CD4-positive, alpha-beta memory T cell (primary cell): Measurements from ENCODE around the gene KRTAP19-4. TPM values are rescaled to one million over a fixed set of nuclear protein-coding genes. Genes with fewer than 3 reads are reported as not detected.

ENCODE experiments used
- CTCF ChIA-PET: fragments of 350-600 bp; sonication (Branson Sonifier 250); formaldehyde crosslinking; loops from one replicate; lab custom pipeline; 2021; ENCODE audit warnings: inconsistent platforms; ENCODE audit not compliant: partially characterized antibody; lab: Charles Lee
- POLR2A ChIA-PET: fragments of 350-600 bp; sonication (Branson Sonifier 250); formaldehyde crosslinking; loops from one replicate; lab custom pipeline; 2021; ENCODE audit not compliant: partially characterized antibody; lab: Charles Lee
- DNase-seq, 5 donors: peaks; one replicate each; pipeline versions ENCODE4 v3.0.0 to v3.0.0-alpha.2; 2020 to 2022; ENCODE audit warnings: mixed read lengths in 1 of 5
- H3K27ac ChIP-seq: one replicate; pipeline ENCODE4 v1.7.0; 2013; ENCODE audit warnings: low read depth, low read length
- H3K27me3 ChIP-seq: 2 replicates; pipeline ENCODE4 v1.7.0; 2013; ENCODE audit warnings: mild to moderate bottlenecking, low read length, moderate library complexity; ENCODE audit not compliant: insufficient read depth
- H3K36me3 ChIP-seq: 2 replicates; pipeline ENCODE4 v1.7.0; 2013; ENCODE audit warnings: mild to moderate bottlenecking, low read length, moderate library complexity; ENCODE audit not compliant: insufficient read depth
- H3K4me1 ChIP-seq: 2 replicates; pipeline ENCODE4 v1.7.0; 2013; ENCODE audit warnings: mild to moderate bottlenecking, low read length, moderate library complexity; ENCODE audit not compliant: insufficient read depth
- H3K4me3 ChIP-seq, 2 donors: one replicate each; pipeline ENCODE4 v1.7.0; 2013; ENCODE audit warnings: low read length in 2 of 2, mild to moderate bottlenecking in 1 of 2
- H3K9me3 ChIP-seq, 2 donors: one replicate each; pipeline ENCODE4 v1.7.0; 2013; ENCODE audit warnings: low read length in 2 of 2, control low read depth in 1 of 2; ENCODE audit not compliant: control insufficient read depth in 1 of 2
- H3K27ac Mint-ChIP-seq, 7 donors: one replicate each; pipeline ENCODE4 v1.8.0; 2020 to 2021; ENCODE audit warnings: mixed read lengths in 7 of 7, mild to moderate bottlenecking in 6 of 7, inconsistent platforms in 3 of 7, moderate library complexity in 3 of 7
- H3K27me3 Mint-ChIP-seq, 2 donors: one replicate each; pipeline ENCODE4 v1.8.0; 2020 to 2021; ENCODE audit warnings: mixed read lengths in 2 of 2
- H3K36me3 Mint-ChIP-seq, 2 donors: one replicate each; pipeline ENCODE4 v1.8.0; 2020 to 2021; ENCODE audit warnings: mixed read lengths in 2 of 2, inconsistent platforms in 1 of 2, mild to moderate bottlenecking in 1 of 2
- H3K4me1 Mint-ChIP-seq, 4 donors: one replicate each; pipeline ENCODE4 v1.8.0; 2020 to 2021; ENCODE audit warnings: mixed read lengths in 4 of 4, mild to moderate bottlenecking in 1 of 4
- H3K4me3 Mint-ChIP-seq, 8 donors: one replicate each; pipeline ENCODE4 v1.8.0; 2020 to 2021; ENCODE audit warnings: mixed read lengths in 8 of 8, mild to moderate bottlenecking in 7 of 8, moderate library complexity in 6 of 8, inconsistent platforms in 3 of 8
- H3K9me3 Mint-ChIP-seq, 8 donors: one replicate each; pipeline ENCODE4 v1.8.0; 2020 to 2021; ENCODE audit warnings: mixed read lengths in 8 of 8, mild to moderate bottlenecking in 5 of 8, inconsistent platforms in 3 of 8, moderate library complexity in 1 of 8
- intact Hi-C: fragments of 100-400 bp; cut with micrococcal nuclease; formaldehyde crosslinking; loops from one replicate; pipeline ENCODE4 v1.15.1; 2023
- polyA plus RNA-seq, 2 donors: library from polyadenylated mRNA; unstranded; fragments of 300-500 nt; fragmentation: Illumina TruSeq; gene quantifications; one replicate each; pipeline ENCODE4 v1.2.3, GENCODE V29; 2021
- total RNA-seq, 2 experiments: library from RNA; stranded (reverse); gene quantifications; one replicate each; pipeline ENCODE4 v1.2.3, GENCODE V29; 2021

KRTAP19-4 gene
- total and polyA plus RNA-seq, 4 experiments from 2014 or later, result not detected

DNA sequence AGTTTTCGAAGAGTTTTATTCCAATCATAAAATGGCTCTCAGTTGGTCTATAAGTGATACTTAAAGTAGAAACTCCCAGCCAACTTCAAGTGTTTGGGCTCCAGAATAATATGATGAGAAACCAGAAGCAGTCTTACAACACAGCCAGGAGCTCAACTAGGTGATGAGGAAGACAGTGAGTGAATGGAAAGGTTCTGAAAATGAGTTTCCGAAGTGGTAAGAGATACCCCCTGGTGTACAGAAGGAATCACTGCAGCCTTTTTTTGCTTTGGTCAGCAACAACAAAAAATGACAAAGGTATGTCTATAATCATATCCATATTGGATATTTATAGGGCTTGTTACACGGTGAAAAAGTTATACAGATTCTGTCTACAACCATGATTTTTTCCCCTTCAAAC lies 33.3 kb downstream of the KRTAP19-4 start:
- POLR2A ChIA-PET, result no interaction called here
- Mint-ChIP-seq H3K36me3 (no peaks in the 10 kb centered on the region), H3K9me3 (peaks cover 0 to 2% (median 0%) of the 10 kb centered on the region in 8 donors), H3K4me3 (no peak overlapping the region), H3K27me3 (peaks cover 0 to 6% of the 10 kb centered on the region in 2 donors), H3K27ac (no peak overlapping the region), H3K4me1 (no peaks in the 10 kb centered on the region)
- no peaks in the 10 kb centered on the region for H3K36me3 ChIP-seq
- no peaks in the 10 kb centered on the region for H3K4me1 ChIP-seq
- CTCF ChIA-PET, result no interaction called here
- H3K27ac ChIP-seq, result no peak overlapping the region
- no peaks in the 10 kb centered on the region for H3K27me3 ChIP-seq
- H3K9me3 ChIP-seq, result no peaks in the 10 kb centered on the region
- intact Hi-C loops, result no loop called here
- no peak overlapping the region for H3K4me3 ChIP-seq
- no peak for DNase-seq

DNA sequence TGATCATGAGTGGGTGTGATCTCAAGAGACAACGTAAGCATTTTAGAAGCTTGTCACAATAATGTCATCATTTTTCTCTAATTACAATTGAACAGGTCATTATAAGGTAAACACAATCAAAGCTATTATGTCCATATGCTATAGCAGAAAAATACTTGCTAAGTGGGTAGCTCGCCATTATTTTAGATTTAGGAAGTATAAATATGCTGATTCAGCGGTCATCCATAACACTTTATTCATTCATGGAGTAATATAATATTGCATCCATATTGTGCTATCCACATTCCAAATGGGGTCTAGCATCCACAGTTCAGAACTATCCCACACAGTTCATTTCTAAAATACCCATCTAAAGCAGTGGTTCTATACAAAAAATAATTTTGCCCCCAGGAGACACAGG lies 48.5 kb downstream of the KRTAP19-4 start:
- no peaks in the 10 kb centered on the region for H3K27me3 ChIP-seq
- no peaks in the 10 kb centered on the region for H3K36me3 Mint-ChIP-seq

DNA sequence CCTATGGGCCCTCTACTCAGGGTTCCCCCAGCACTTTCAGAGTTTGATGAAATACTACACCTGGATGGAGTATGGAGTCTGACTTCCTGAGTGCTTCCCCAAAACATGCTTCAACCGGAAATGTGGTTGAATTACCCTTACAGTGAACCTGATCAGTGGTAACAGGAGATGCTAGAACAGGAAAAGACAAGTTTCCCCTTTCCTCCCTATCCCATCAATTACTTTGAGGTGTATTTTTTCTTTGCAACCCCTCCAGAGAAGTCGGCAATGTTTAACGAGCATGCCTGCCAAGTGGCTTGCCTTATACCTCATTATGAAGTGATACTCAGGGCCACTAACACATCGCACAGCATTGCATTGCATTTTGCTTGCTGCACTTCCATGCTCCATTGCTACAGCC lies 49.9 kb downstream of the KRTAP19-4 start:
- H3K4me1 Mint-ChIP-seq, result peaks cover 0 to 4% (median under 1%) of the 10 kb centered on the region in 4 donors
- H3K27ac Mint-ChIP-seq, result no peak overlapping the region
- H3K36me3 Mint-ChIP-seq, result no peaks in the 10 kb centered on the region
- Histone ChIP-seq H3K4me1 (no peaks in the 10 kb centered on the region), H3K36me3 (no peaks in the 10 kb centered on the region), H3K27ac (no peak overlapping the region), H3K27me3 (no peaks in the 10 kb centered on the region), H3K4me3 (no peak overlapping the region), H3K9me3 (no peaks in the 10 kb centered on the region)
- POLR2A ChIA-PET, result no interaction called here
- H3K27me3 Mint-ChIP-seq, result no peaks in the 10 kb centered on the region
- no peak overlapping the region for H3K4me3 Mint-ChIP-seq
- intact Hi-C loops, result no loop called here
- no peak for DNase-seq
- CTCF ChIA-PET, result no interaction called here
- H3K9me3 Mint-ChIP-seq, result peaks cover 0 to 2% (median 0%) of the 10 kb centered on the region in 8 donors

More for the DNA sequence above, 48.5 kb downstream of the KRTAP19-4 start:
- peaks cover 0 to 2% (median 0%) of the 10 kb centered on the region in 8 donors for H3K9me3 Mint-ChIP-seq
- ChIA-PET POLR2A (no interaction called here), CTCF (no interaction called here)
- no peak overlapping the region for H3K4me3 Mint-ChIP-seq
- H3K27me3 Mint-ChIP-seq, result no peaks in the 10 kb centered on the region
- DNase-seq, result no peak
- H3K4me1 ChIP-seq, result no peaks in the 10 kb centered on the region
- H3K9me3 ChIP-seq, result no peaks in the 10 kb centered on the region
- no peak overlapping the region for H3K4me3 ChIP-seq
- peaks cover 0 to 4% (median under 1%) of the 10 kb centered on the region in 4 donors for H3K4me1 Mint-ChIP-seq
- no peak overlapping the region for H3K27ac ChIP-seq
- intact Hi-C loops, result no loop called here
- no peak overlapping the region for H3K27ac Mint-ChIP-seq
- no peaks in the 10 kb centered on the region for H3K36me3 ChIP-seq

Other genes starting within 250 kb of the KRTAP19-4 start
- not detected for gene KRTAP24-1, start 214.2 kb downstream of the KRTAP19-4 start, total RNA-seq
- gene KRTAP24-1, start 214.2 kb downstream of the KRTAP19-4 start, polyA plus RNA-seq, result not detected
- not detected for gene KRTAP25-1, start 207.7 kb downstream of the KRTAP19-4 start, total RNA-seq
- not detected for gene KRTAP25-1, start 207.7 kb downstream of the KRTAP19-4 start, polyA plus RNA-seq
- gene KRTAP26-1, start 176.8 kb downstream of the KRTAP19-4 start, total RNA-seq, result not detected
- gene KRTAP26-1, start 176.8 kb downstream of the KRTAP19-4 start, polyA plus RNA-seq, result not detected
- not detected for gene KRTAP27-1, start 159.5 kb downstream of the KRTAP19-4 start, total RNA-seq
- not detected for gene KRTAP27-1, start 159.5 kb downstream of the KRTAP19-4 start, polyA plus RNA-seq
- not detected for gene KRTAP23-1, start 148.6 kb downstream of the KRTAP19-4 start, total RNA-seq
- not detected for gene KRTAP23-1, start 148.6 kb downstream of the KRTAP19-4 start, polyA plus RNA-seq
- not detected for gene KRTAP13-2, start 124.9 kb downstream of the KRTAP19-4 start, total RNA-seq
- not detected for gene KRTAP13-2, start 124.9 kb downstream of the KRTAP19-4 start, polyA plus RNA-seq
- not detected for gene KRTAP13-1, start 101.1 kb downstream of the KRTAP19-4 start, total RNA-seq
- not detected for gene KRTAP13-1, start 101.1 kb downstream of the KRTAP19-4 start, polyA plus RNA-seq
- not detected for gene KRTAP13-3, start 71.2 kb downstream of the KRTAP19-4 start, total RNA-seq
- not detected for gene KRTAP13-3, start 71.2 kb downstream of the KRTAP19-4 start, polyA plus RNA-seq
- not detected for gene KRTAP13-4, start 66.9 kb downstream of the KRTAP19-4 start, total RNA-seq
- not detected for gene KRTAP13-4, start 66.9 kb downstream of the KRTAP19-4 start, polyA plus RNA-seq
- gene KRTAP15-1, start 56.9 kb downstream of the KRTAP19-4 start, total RNA-seq, result not detected
- gene KRTAP15-1, start 56.9 kb downstream of the KRTAP19-4 start, polyA plus RNA-seq, result not detected
- not detected for gene KRTAP19-1, start 16.8 kb downstream of the KRTAP19-4 start, total RNA-seq
- gene KRTAP19-1, start 16.8 kb downstream of the KRTAP19-4 start, polyA plus RNA-seq, result not detected
- not detected for gene KRTAP19-2, start 9.7 kb downstream of the KRTAP19-4 start, total RNA-seq
- gene KRTAP19-2, start 9.7 kb downstream of the KRTAP19-4 start, polyA plus RNA-seq, result not detected
- gene KRTAP19-3, start 5.2 kb downstream of the KRTAP19-4 start, total RNA-seq, result not detected
- gene KRTAP19-3, start 5.2 kb downstream of the KRTAP19-4 start, polyA plus RNA-seq, result not detected
- gene KRTAP19-5, start 5.0 kb upstream of the KRTAP19-4 start, total RNA-seq, result not detected
- gene KRTAP19-5, start 5.0 kb upstream of the KRTAP19-4 start, polyA plus RNA-seq, result not detected
- gene KRTAP19-6, start 44.7 kb upstream of the KRTAP19-4 start, total RNA-seq, result not detected
- gene KRTAP19-6, start 44.7 kb upstream of the KRTAP19-4 start, polyA plus RNA-seq, result not detected
- gene KRTAP19-7, start 64.1 kb upstream of the KRTAP19-4 start, total RNA-seq, result not detected
- gene KRTAP19-7, start 64.1 kb upstream of the KRTAP19-4 start, polyA plus RNA-seq, result not detected
- not detected for gene KRTAP22-2, start 93.2 kb upstream of the KRTAP19-4 start, total RNA-seq
- gene KRTAP22-2, start 93.2 kb upstream of the KRTAP19-4 start, polyA plus RNA-seq, result not detected
- not detected for gene KRTAP6-3, start 95.3 kb upstream of the KRTAP19-4 start, total RNA-seq
- gene KRTAP6-3, start 95.3 kb upstream of the KRTAP19-4 start, polyA plus RNA-seq, result not detected
- not detected for gene KRTAP6-2, start 101.7 kb upstream of the KRTAP19-4 start, total RNA-seq
- not detected for gene KRTAP6-2, start 101.7 kb upstream of the KRTAP19-4 start, polyA plus RNA-seq
- not detected for gene KRTAP22-1, start 103.9 kb upstream of the KRTAP19-4 start, total RNA-seq
- gene KRTAP22-1, start 103.9 kb upstream of the KRTAP19-4 start, polyA plus RNA-seq, result not detected
- gene KRTAP6-1, start 116.8 kb upstream of the KRTAP19-4 start, total RNA-seq, result not detected
- not detected for gene KRTAP6-1, start 116.8 kb upstream of the KRTAP19-4 start, polyA plus RNA-seq
- gene KRTAP20-1, start 119.3 kb upstream of the KRTAP19-4 start, total RNA-seq, result not detected
- not detected for gene KRTAP20-1, start 119.3 kb upstream of the KRTAP19-4 start, polyA plus RNA-seq
- gene KRTAP20-4, start 123.5 kb upstream of the KRTAP19-4 start, total RNA-seq, result not detected
- not detected for gene KRTAP20-4, start 123.5 kb upstream of the KRTAP19-4 start, polyA plus RNA-seq
- gene KRTAP20-2, start 138.0 kb upstream of the KRTAP19-4 start, total RNA-seq, result not detected
- not detected for gene KRTAP20-2, start 138.0 kb upstream of the KRTAP19-4 start, polyA plus RNA-seq
- not detected for gene KRTAP20-3, start 145.7 kb upstream of the KRTAP19-4 start, total RNA-seq
- not detected for gene KRTAP20-3, start 145.7 kb upstream of the KRTAP19-4 start, polyA plus RNA-seq
- not detected for gene KRTAP21-3, start 221.6 kb upstream of the KRTAP19-4 start, total RNA-seq
- not detected for gene KRTAP21-3, start 221.6 kb upstream of the KRTAP19-4 start, polyA plus RNA-seq